Lower leg skin (tissue), 3 donors: Measurements from ENCODE around the gene RPTOR.

Experiments used
- CTCF ChIP-seq, 3 donors: fragments of 450-650 bp; IDR thresholded peaks; one replicate each; pipeline ENCODE4 v1.5.1; 2016; ENCODE audit warnings: antibody characterized with exemption in 3 of 3, mild to moderate bottlenecking in 3 of 3, moderate library complexity in 2 of 3
- POLR2A ChIP-seq, 2 donors: fragments of 450-650 bp; IDR thresholded peaks; one replicate each; pipeline ENCODE4 v1.6.1; 2016 to 2017; ENCODE audit warnings: antibody characterized with exemption in 2 of 2, mild to moderate bottlenecking in 1 of 2, moderate library complexity in 1 of 2

- TF ChIP-seq POLR2A (IDR thresholded peaks at IDR 0.05): no peak
- no peak for TF ChIP-seq CTCF (IDR thresholded peaks at IDR 0.05)
Measured at GRCh38 chr17:80886641-80887573, 342.3 kb downstream of the RPTOR start.
